ENCODE results near the gene ARL15. TPM values are rescaled to one million over a fixed set of nuclear protein-coding genes. Genes with fewer than 3 reads are reported as not detected.
A peak's percentile ranks its signal among the peaks of the same experiment; 100 is the strongest.

ARL15 gene
- total RNA-seq, 3 donors from 2014 or later: 5.4 to 6.3 (median 6.1) TPM

GRCh38 chr5:54259981-54260380 lies 50.4 kb downstream of the ARL15 start:
- Mint-ChIP-seq H3K27me3 (ENCODE audit: low read depth) (no peaks in the 10 kb centered on the region), H3K9me3 (no peaks in the 10 kb centered on the region), H3K36me3 (ENCODE audit: insufficient read depth) (peaks cover 4% of the 10 kb centered on the region), H3K4me3 (no peak overlapping the region), H3K4me1 (ENCODE audit: low read depth) (peaks cover 37% of the 10 kb centered on the region)
- DNase-seq (no peak), ATAC-seq (no peak)

DNA sequence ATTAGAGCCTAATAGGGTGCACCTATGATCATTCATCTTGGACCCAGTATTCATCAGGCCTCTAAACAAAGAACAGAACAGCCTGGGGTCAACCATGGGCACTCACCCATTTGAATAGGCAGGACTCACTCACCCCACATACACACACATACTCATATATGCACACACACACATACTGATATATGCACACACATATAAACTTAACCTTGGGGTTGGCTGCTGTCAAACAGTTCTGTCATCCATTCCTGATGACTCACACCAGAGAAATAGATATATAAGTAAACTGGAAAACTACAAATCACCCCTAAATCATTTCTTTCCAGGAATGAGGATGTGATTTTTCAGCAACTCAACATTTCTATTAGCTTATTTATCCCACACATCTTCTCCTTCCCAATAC lies 51.3 kb downstream of the ARL15 start:
- peaks cover 3% of the 10 kb centered on the region for H3K36me3 Mint-ChIP-seq (ENCODE audit: insufficient read depth)
- H3K4me1 Mint-ChIP-seq (ENCODE audit: low read depth): peaks cover 34% of the 10 kb centered on the region
- ATAC-seq (no peak), DNase-seq (no peak)
- H3K4me3 Mint-ChIP-seq: no peak overlapping the region
- no peaks in the 10 kb centered on the region for H3K9me3 Mint-ChIP-seq
- H3K27me3 Mint-ChIP-seq (ENCODE audit: low read depth): no peaks in the 10 kb centered on the region

- ATAC-seq (no peak), DNase-seq (no peak)
- H3K4me1 Mint-ChIP-seq (ENCODE audit: low read depth): peaks cover 34% of the 10 kb centered on the region
- no peaks in the 10 kb centered on the region for H3K27me3 Mint-ChIP-seq (ENCODE audit: low read depth)
- H3K4me3 Mint-ChIP-seq: no peak overlapping the region
- no peaks in the 10 kb centered on the region for H3K9me3 Mint-ChIP-seq
- peaks cover 2% of the 10 kb centered on the region for H3K36me3 Mint-ChIP-seq (ENCODE audit: insufficient read depth)
Observed at GRCh38 chr5:54257366-54258118, 52.8 kb downstream of the ARL15 start.

GRCh38 chr5:54254482-54255198 lies 55.7 kb downstream of the ARL15 start:
- ATAC-seq (no peak), DNase-seq (no peak)
- no peaks in the 10 kb centered on the region for H3K36me3 Mint-ChIP-seq (ENCODE audit: insufficient read depth)
- no peaks in the 10 kb centered on the region for H3K27me3 Mint-ChIP-seq (ENCODE audit: low read depth)
- no peaks in the 10 kb centered on the region for H3K9me3 Mint-ChIP-seq
- no peak overlapping the region for H3K4me3 Mint-ChIP-seq
- peaks cover 27% of the 10 kb centered on the region for H3K4me1 Mint-ChIP-seq (ENCODE audit: low read depth)

DNA sequence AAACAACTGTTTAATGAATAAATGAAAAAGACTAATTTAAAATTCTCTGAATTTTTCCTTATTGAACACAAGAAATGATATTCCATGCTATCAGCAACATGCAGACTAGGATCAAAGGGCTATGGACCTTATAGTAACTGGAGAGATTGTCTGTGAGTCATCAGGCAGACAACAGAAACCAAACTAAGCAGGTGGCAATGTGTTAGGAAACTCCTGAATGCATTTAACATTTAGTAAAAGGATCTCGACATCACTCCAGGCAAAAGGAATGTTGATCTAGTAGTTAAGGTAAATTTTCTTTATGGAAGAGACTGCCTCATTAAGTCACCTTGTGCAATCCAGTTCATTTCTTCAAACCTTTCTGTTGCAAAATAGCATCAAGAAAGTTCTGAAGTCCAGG lies 58.4 kb downstream of the ARL15 start:
- Mint-ChIP-seq H3K4me1 (ENCODE audit: low read depth) (peaks cover 14% of the 10 kb centered on the region), H3K4me3 (no peak overlapping the region), H3K27me3 (ENCODE audit: low read depth) (no peaks in the 10 kb centered on the region), H3K9me3 (no peaks in the 10 kb centered on the region), H3K36me3 (ENCODE audit: insufficient read depth) (no peaks in the 10 kb centered on the region)
- ATAC-seq (no peak), DNase-seq (no peak)

- DNase-seq: peak; percentile 24
- Mint-ChIP-seq H3K4me1 (ENCODE audit: low read depth) (peaks cover 7% of the 10 kb centered on the region), H3K36me3 (ENCODE audit: insufficient read depth) (no peaks in the 10 kb centered on the region), H3K27me3 (ENCODE audit: low read depth) (no peaks in the 10 kb centered on the region), H3K9me3 (no peaks in the 10 kb centered on the region), H3K4me3 (no peak overlapping the region)
- no peak for ATAC-seq
Observed at GRCh38 chr5:54249210-54250028, 61.0 kb downstream of the ARL15 start.

DNA sequence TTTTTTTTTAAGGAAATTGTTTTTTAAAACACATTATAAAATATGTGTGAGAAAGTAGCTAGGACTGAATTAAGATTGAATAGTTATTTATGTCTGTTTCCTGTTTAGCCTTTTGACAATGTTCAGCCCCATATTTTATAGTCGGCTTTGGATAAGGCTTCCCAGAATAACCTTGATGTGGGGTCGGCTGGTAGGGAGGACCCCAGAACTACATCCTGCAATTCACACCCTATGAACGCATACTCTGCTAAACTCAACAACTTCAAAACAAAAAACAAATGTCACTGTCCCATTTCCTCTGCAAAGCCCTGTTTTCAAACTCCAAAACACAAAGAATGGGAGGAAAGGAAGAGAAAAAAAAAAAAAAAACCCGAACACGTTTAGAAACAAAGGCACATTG lies 63.1 kb downstream of the ARL15 start:
- Mint-ChIP-seq H3K4me1 (ENCODE audit: low read depth) (peaks cover 7% of the 10 kb centered on the region), H3K36me3 (ENCODE audit: insufficient read depth) (no peaks in the 10 kb centered on the region), H3K4me3 (no peak overlapping the region), H3K27me3 (ENCODE audit: low read depth) (no peaks in the 10 kb centered on the region), H3K9me3 (no peaks in the 10 kb centered on the region)
- ATAC-seq: no peak
- no peak for DNase-seq

GRCh38 chr5:54243483-54244080 lies 66.8 kb downstream of the ARL15 start:
- no peak for ATAC-seq
- Mint-ChIP-seq H3K9me3 (no peaks in the 10 kb centered on the region), H3K4me1 (ENCODE audit: low read depth) (peaks cover 9% of the 10 kb centered on the region), H3K27me3 (ENCODE audit: low read depth) (no peaks in the 10 kb centered on the region), H3K36me3 (ENCODE audit: insufficient read depth) (no peaks in the 10 kb centered on the region), H3K4me3 (no peak overlapping the region)
- peak; percentile 11 for DNase-seq

GRCh38 chr5:54242297-54242696 lies 68.1 kb downstream of the ARL15 start:
- H3K27me3 Mint-ChIP-seq (ENCODE audit: low read depth): no peaks in the 10 kb centered on the region
- ATAC-seq: no peak

DNA sequence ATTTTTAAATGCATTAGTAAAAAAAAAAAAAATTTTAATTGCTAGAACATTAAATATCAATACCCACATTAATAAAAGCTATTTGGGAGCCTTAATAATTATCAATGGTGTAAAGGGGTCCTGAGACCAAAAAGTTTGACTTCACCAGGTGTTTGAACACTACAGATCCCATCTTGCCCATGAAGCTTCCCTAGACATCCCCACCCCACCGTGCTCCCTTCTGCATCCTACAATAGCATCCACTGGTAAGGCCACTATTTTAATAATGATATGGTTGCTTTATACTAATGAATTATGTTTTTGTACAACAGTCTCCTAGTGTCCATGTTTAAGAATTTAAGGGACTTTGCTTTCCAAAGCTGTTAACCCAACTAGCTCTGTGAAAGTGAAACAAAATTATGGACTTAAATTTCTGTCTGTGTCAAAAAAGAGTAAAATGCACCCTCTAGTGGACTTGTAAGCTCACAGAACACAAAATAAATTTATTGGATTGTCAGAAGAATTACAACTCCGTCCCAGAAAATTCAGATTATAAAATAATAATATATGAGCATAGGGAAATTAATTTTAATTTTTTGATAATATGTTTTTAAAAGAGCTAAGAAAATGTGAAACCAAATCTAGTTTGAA lies 76.0 kb downstream of the ARL15 start:
- peaks cover 9% of the 10 kb centered on the region for H3K4me1 Mint-ChIP-seq (ENCODE audit: low read depth)
- H3K4me3 Mint-ChIP-seq: no peak overlapping the region
- DNase-seq: no peak
- no peaks in the 10 kb centered on the region for H3K9me3 Mint-ChIP-seq
- H3K27me3 Mint-ChIP-seq (ENCODE audit: low read depth): no peaks in the 10 kb centered on the region
- ATAC-seq: no peak
- no peaks in the 10 kb centered on the region for H3K36me3 Mint-ChIP-seq (ENCODE audit: insufficient read depth)

More at GRCh38 chr5:54242297-54242696, 68.1 kb downstream of the ARL15 start:
- H3K4me3 Mint-ChIP-seq: no peak overlapping the region
- peaks cover 8% of the 10 kb centered on the region for H3K4me1 Mint-ChIP-seq (ENCODE audit: low read depth)
- H3K36me3 Mint-ChIP-seq (ENCODE audit: insufficient read depth): no peaks in the 10 kb centered on the region
- no peak for DNase-seq
- no peaks in the 10 kb centered on the region for H3K9me3 Mint-ChIP-seq

- DNase-seq (no peak), ATAC-seq (no peak)
- Mint-ChIP-seq H3K4me3 (no peak overlapping the region), H3K36me3 (ENCODE audit: insufficient read depth) (no peaks in the 10 kb centered on the region), H3K27me3 (ENCODE audit: low read depth) (no peaks in the 10 kb centered on the region), H3K9me3 (no peaks in the 10 kb centered on the region), H3K4me1 (ENCODE audit: low read depth) (peaks cover 12% of the 10 kb centered on the region)
Observed at GRCh38 chr5:54230936-54231685, 79.3 kb downstream of the ARL15 start.

GRCh38 chr5:54229041-54229780 lies 81.2 kb downstream of the ARL15 start:
- no peaks in the 10 kb centered on the region for H3K9me3 Mint-ChIP-seq
- DNase-seq (peak; percentile 67), ATAC-seq (peak; percentile 81 to 84)
- peaks cover 3% of the 10 kb centered on the region for H3K36me3 Mint-ChIP-seq (ENCODE audit: insufficient read depth)
- H3K4me1 Mint-ChIP-seq (ENCODE audit: low read depth): peaks cover 8% of the 10 kb centered on the region
- H3K4me3 Mint-ChIP-seq: no peak overlapping the region
- no peaks in the 10 kb centered on the region for H3K27me3 Mint-ChIP-seq (ENCODE audit: low read depth)

DNA sequence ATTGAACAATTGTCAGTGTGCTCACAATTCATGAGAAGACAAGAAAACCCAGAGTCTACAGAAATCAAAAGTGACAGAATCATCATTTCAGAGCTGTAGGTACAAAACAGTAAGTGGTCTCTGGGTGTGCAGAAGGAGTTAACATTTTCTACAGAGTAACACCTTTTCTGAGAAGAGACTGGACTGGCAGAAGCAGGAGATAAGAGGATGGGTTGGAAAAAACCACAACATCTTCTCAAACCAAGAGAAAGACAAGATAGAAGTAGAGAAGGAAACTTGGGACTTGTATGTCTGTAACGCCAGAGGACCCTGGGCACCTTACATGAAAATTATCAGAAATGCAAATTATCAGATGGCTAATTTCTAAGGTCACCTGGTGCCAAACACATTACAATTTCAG lies 82.6 kb downstream of the ARL15 start:
- H3K36me3 Mint-ChIP-seq (ENCODE audit: insufficient read depth): peaks cover 3% of the 10 kb centered on the region
- peaks cover 11% of the 10 kb centered on the region for H3K4me1 Mint-ChIP-seq (ENCODE audit: low read depth)
- no peak overlapping the region for H3K4me3 Mint-ChIP-seq
- no peak for ATAC-seq
- DNase-seq: no peak
- no peaks in the 10 kb centered on the region for H3K27me3 Mint-ChIP-seq (ENCODE audit: low read depth)
- no peaks in the 10 kb centered on the region for H3K9me3 Mint-ChIP-seq

Measured in activated T-cell treated with anti-CD3 and anti-CD28 coated beads, Interleukin-2, amount 50 U/mL, for 4 hours (primary cell).